HPDE6-E6E7 (cell line): ENCODE results near the gene NOL4L.
A peak's percentile ranks its signal among the peaks of the same experiment; 100 is the strongest.

Experiments
- DNase-seq: peaks from one replicate; pipeline ENCODE4 v3.0.0; 2011; ENCODE audit warnings: missing footprints; ENCODE audit errors: extremely low spot score

The NOL4L gene

GRCh38 chr20:32541323-32542258 is 43.5 kb downstream of the NOL4L start:
- DNase-seq: no peak

- DNase-seq: no peak
Measured at GRCh38 chr20:32539817-32540675, 45.1 kb downstream of the NOL4L start.

GRCh38 chr20:32539026-32539816 is 45.9 kb downstream of the NOL4L start:
- DNase-seq: no peak

GRCh38 chr20:32538526-32538939 is 46.6 kb downstream of the NOL4L start:
- no peak for DNase-seq

- DNase-seq: no peak
Measured at GRCh38 chr20:32537657-32538525, 47.2 kb downstream of the NOL4L start.

GRCh38 chr20:32536851-32537656 is 48.1 kb downstream of the NOL4L start:
- DNase-seq: peak; percentile 42

GRCh38 chr20:32535953-32536823 is 48.9 kb downstream of the NOL4L start:
- DNase-seq: peak; percentile 46

- DNase-seq: no peak
Measured at GRCh38 chr20:32535316-32535952, 49.7 kb downstream of the NOL4L start.

GRCh38 chr20:32534661-32535240 is 50.4 kb downstream of the NOL4L start:
- no peak for DNase-seq

- no peak for DNase-seq
Measured at GRCh38 chr20:32533732-32534131, 51.4 kb downstream of the NOL4L start.

GRCh38 chr20:32532246-32532645 is 52.9 kb downstream of the NOL4L start:
- no peak for DNase-seq

GRCh38 chr20:32528905-32529670 is 56.0 kb downstream of the NOL4L start:
- DNase-seq: no peak

GRCh38 chr20:32528171-32528891 is 56.8 kb downstream of the NOL4L start:
- no peak for DNase-seq

- no peak for DNase-seq
Measured at GRCh38 chr20:32527447-32528055, 57.6 kb downstream of the NOL4L start.

GRCh38 chr20:32527052-32527446 is 58.1 kb downstream of the NOL4L start:
- no peak for DNase-seq

- DNase-seq: no peak
Measured at GRCh38 chr20:32526541-32526940, 58.6 kb downstream of the NOL4L start.
